GM21723 (cell line): ENCODE data around the gene GUSB.
"Not testable (repeated sequence)": the region's sequence is repeated elsewhere in the genome, so short reads cannot be mapped to it uniquely, and the experiment has no call there.

Source experiments
- ATAC-seq: cut with Tn5 transposase; IDR thresholded peaks from one replicate; pipeline ENCODE4 v1.9.1; 2021; ENCODE audit warnings: mild to moderate bottlenecking, moderate library complexity; ENCODE audit not compliant: unreplicated experiment

GUSB gene

GRCh38 chr7:65981965-65982792 is at the start of gene GUSB:
Gene GUSB, minus strand, starts transcription at chr7:65982213. Its CDS starts 30 bp downstream, at chr7:65982183.
- ATAC-seq = peak; percentile 81

- not testable (repeated sequence) for ATAC-seq
Observed at GRCh38 chr7:66028342-66028741, 46.3 kb upstream of the GUSB start.

GRCh38 chr7:66016131-66016461 is 34.1 kb upstream of the GUSB start:
- ATAC-seq = no peak

GRCh38 chr7:66015440-66016130 is 33.6 kb upstream of the GUSB start:
- ATAC-seq = no peak

GRCh38 chr7:66013938-66014337 is 31.9 kb upstream of the GUSB start:
- no peak for ATAC-seq

GRCh38 chr7:66007232-66007631 is 25.2 kb upstream of the GUSB start:
- ATAC-seq = no peak

- ATAC-seq = not testable (repeated sequence)
Observed at GRCh38 chr7:66005115-66005671, 23.2 kb upstream of the GUSB start.

GRCh38 chr7:66000823-66001417 is 18.9 kb upstream of the GUSB start:
- ATAC-seq = not testable (repeated sequence)

GRCh38 chr7:65994984-65995383 is 13.0 kb upstream of the GUSB start:
- not testable (repeated sequence) for ATAC-seq

GRCh38 chr7:65992526-65992925 is 10.5 kb upstream of the GUSB start:
- ATAC-seq = no peak

- not testable (repeated sequence) for ATAC-seq
Observed at GRCh38 chr7:65991829-65992228, 9.8 kb upstream of the GUSB start.

- no peak for ATAC-seq
Observed at GRCh38 chr7:65989694-65990080, 7.7 kb upstream of the GUSB start.

GRCh38 chr7:65988503-65988902 is 6.5 kb upstream of the GUSB start:
- ATAC-seq = not testable (repeated sequence)

GRCh38 chr7:65988084-65988483 is 6.1 kb upstream of the GUSB start:
- no peak for ATAC-seq

- ATAC-seq = no peak
Observed at GRCh38 chr7:65983965-65984658, 2.1 kb upstream of the GUSB start.

GRCh38 chr7:65980478-65981250 is 1.3 kb downstream of the GUSB start:
- peak; percentile 81 for ATAC-seq

- no peak for ATAC-seq
Observed at GRCh38 chr7:65979583-65980477, 2.2 kb downstream of the GUSB start.

GRCh38 chr7:65978891-65979582 is 3.0 kb downstream of the GUSB start:
- ATAC-seq = no peak
